Measurements from ENCODE around the gene MAEA.
"Not testable (repeated sequence)": the region's sequence is repeated elsewhere in the genome, so short reads cannot be mapped to it uniquely, and the experiment has no call there.

MAEA gene

GRCh38 chr4:1366371-1367229 lies 76.9 kb downstream of the MAEA start:
- no peak for DNase-seq (ENCODE audit: low read depth in 2 of 2)

GRCh38 chr4:1367230-1367935 lies 77.7 kb downstream of the MAEA start:
- DNase-seq (ENCODE audit: low read depth in 2 of 2), result no peak

- no peak for DNase-seq (ENCODE audit: low read depth in 2 of 2)
Measured at GRCh38 chr4:1367936-1368289, 78.2 kb downstream of the MAEA start.

GRCh38 chr4:1368421-1369090 lies 78.9 kb downstream of the MAEA start:
- no peak for DNase-seq (ENCODE audit: low read depth in 2 of 2)

- DNase-seq (ENCODE audit: low read depth in 2 of 2), result no peak
Measured at GRCh38 chr4:1369091-1369450, 79.4 kb downstream of the MAEA start.

- no peak for DNase-seq (ENCODE audit: low read depth in 2 of 2)
Measured at GRCh38 chr4:1369479-1370079, 79.9 kb downstream of the MAEA start.

GRCh38 chr4:1370321-1371124 lies 80.8 kb downstream of the MAEA start:
- DNase-seq (ENCODE audit: low read depth in 2 of 2), result no peak

GRCh38 chr4:1371176-1372165 lies 81.8 kb downstream of the MAEA start:
- no peak for DNase-seq (ENCODE audit: low read depth in 2 of 2)

- not testable (repeated sequence) for DNase-seq (ENCODE audit: low read depth in 2 of 2)
Measured at GRCh38 chr4:1372576-1372975, 82.9 kb downstream of the MAEA start.

GRCh38 chr4:1373892-1374705 lies 84.4 kb downstream of the MAEA start:
- DNase-seq (ENCODE audit: low read depth in 2 of 2), result no peak

- no peak for DNase-seq (ENCODE audit: low read depth in 2 of 2)
Measured at GRCh38 chr4:1374706-1375045, 85.0 kb downstream of the MAEA start.

GRCh38 chr4:1375051-1375721 lies 85.5 kb downstream of the MAEA start:
- DNase-seq (ENCODE audit: low read depth in 2 of 2), result no peak

- no peak for DNase-seq (ENCODE audit: low read depth in 2 of 2)
Measured at GRCh38 chr4:1375761-1376322, 86.2 kb downstream of the MAEA start.

GRCh38 chr4:1376391-1376840 lies 86.7 kb downstream of the MAEA start:
- DNase-seq (ENCODE audit: low read depth in 2 of 2), result no peak

GRCh38 chr4:1376841-1377605 lies 87.3 kb downstream of the MAEA start:
- no peak for DNase-seq (ENCODE audit: low read depth in 2 of 2)

GRCh38 chr4:1377606-1378261 lies 88.0 kb downstream of the MAEA start:
- DNase-seq (ENCODE audit: low read depth in 2 of 2), result no peak

- DNase-seq (ENCODE audit: low read depth in 2 of 2), result no peak
Measured at GRCh38 chr4:1378559-1379231, 89.0 kb downstream of the MAEA start.

Measured in stimulated activated CD8-positive, alpha-beta memory T cell treated with anti-CD3 and anti-CD28 coated beads, Interleukin-7, amount 100 ng/mL, for 1 hour (primary cell).